K562 (cell line): ENCODE measurements around the gene DARS1.

Experiments
- EHMT2 ChIP-seq: fragments of 450-650 bp; IDR thresholded peaks from 2 replicates; pipeline ENCODE4 v1.6.1; 2018; ENCODE audit warnings: antibody characterized with exemption
- NEUROD1 ChIP-seq: fragments of 150-350 bp; IDR thresholded peaks from 2 replicates; pipeline ENCODE4 v1.6.1; 2014; ENCODE audit warnings: borderline replicate concordance, low read length, low read depth; ENCODE audit not compliant: partially characterized antibody

DNA sequence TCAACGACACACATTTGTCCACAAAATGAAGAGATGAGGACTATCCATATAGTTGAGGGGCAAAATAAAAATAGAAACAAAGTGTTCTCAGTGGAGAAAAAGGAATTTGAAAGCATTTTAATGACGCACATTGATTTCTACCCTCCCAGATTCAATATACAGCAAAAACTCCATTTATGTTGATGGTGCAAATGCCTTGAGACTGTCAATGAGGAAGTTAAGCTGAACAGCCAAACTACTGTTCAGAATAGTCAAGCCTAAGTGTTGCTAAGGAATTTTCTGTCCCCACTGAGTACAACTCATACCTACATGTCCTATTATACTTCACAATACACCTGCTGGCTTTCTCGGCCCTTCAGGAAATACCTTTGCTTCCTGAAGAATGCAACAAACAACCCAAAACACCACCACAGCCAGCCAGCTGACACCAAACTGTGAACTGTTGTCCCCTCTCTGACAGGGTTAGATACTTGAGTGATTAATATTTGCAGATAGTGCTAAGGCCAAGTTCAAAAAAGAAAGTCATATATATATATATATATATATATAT, 27.8 kb upstream of the DARS1 start:
- no peak for TF ChIP-seq NEUROD1
- no peak for TF ChIP-seq EHMT2
